HG03571 (cell line): ENCODE results near the gene DLGAP4.
"Not testable (repeated sequence)": the region's sequence is repeated elsewhere in the genome, so short reads cannot be mapped to it uniquely, and the experiment has no call there.

Source experiments
- ATAC-seq: cut with Tn5 transposase; IDR thresholded peaks from one replicate; pipeline ENCODE4 v1.9.1; 2021; ENCODE audit not compliant: unreplicated experiment

DLGAP4 gene

GRCh38 chr20:36471885-36472636 is 165.9 kb downstream of the DLGAP4 start:
- ATAC-seq, result no peak

GRCh38 chr20:36472637-36473090 is 166.5 kb downstream of the DLGAP4 start:
- no peak for ATAC-seq

GRCh38 chr20:36473164-36473563 is 167.0 kb downstream of the DLGAP4 start:
- no peak for ATAC-seq

- no peak for ATAC-seq
These were observed 168.4 kb downstream of the DLGAP4 start for GRCh38 chr20:36474563-36474962.

GRCh38 chr20:36475054-36475453 is 168.9 kb downstream of the DLGAP4 start:
- not testable (repeated sequence) for ATAC-seq

GRCh38 chr20:36477475-36477874 is 171.3 kb downstream of the DLGAP4 start:
- ATAC-seq, result no peak

- no peak for ATAC-seq
These were observed 172.2 kb downstream of the DLGAP4 start for GRCh38 chr20:36478137-36478905.

GRCh38 chr20:36479938-36480337 is 173.8 kb downstream of the DLGAP4 start:
- ATAC-seq, result no peak

- no peak for ATAC-seq
These were observed 174.4 kb downstream of the DLGAP4 start for GRCh38 chr20:36480456-36481048.

GRCh38 chr20:36481380-36482043 is 175.4 kb downstream of the DLGAP4 start:
- ATAC-seq, result no peak

- no peak for ATAC-seq
These were observed 175.9 kb downstream of the DLGAP4 start for GRCh38 chr20:36482044-36482473.

- no peak for ATAC-seq
These were observed 177.2 kb downstream of the DLGAP4 start for GRCh38 chr20:36483209-36483918.

- ATAC-seq, result no peak
These were observed 178.0 kb downstream of the DLGAP4 start for GRCh38 chr20:36483919-36484808.

- no peak for ATAC-seq
These were observed 179.1 kb downstream of the DLGAP4 start for GRCh38 chr20:36485286-36485685.

- no peak for ATAC-seq
These were observed 180.9 kb downstream of the DLGAP4 start for GRCh38 chr20:36487069-36487468.

- ATAC-seq, result no peak
These were observed 184.1 kb downstream of the DLGAP4 start for GRCh38 chr20:36490191-36490590.

GRCh38 chr20:36491901-36492617 is 185.9 kb downstream of the DLGAP4 start:
- no peak for ATAC-seq

- ATAC-seq, result no peak
These were observed 187.1 kb downstream of the DLGAP4 start for GRCh38 chr20:36493051-36493800.
